A673 (cell line): ENCODE results near the gene HNRNPF. TPM values are rescaled to one million over a fixed set of nuclear protein-coding genes. Genes with fewer than 3 reads are reported as not detected.

Source experiments
- BruUV-seq: library from RNA; stranded (reverse); fragments of 400-500 nt; replicated peaks from 2 replicates; lab custom pipeline; 2021; lab: Mats Ljungman, UMichigan
- CTCF ChIA-PET: fragments of 300-600 bp; sonication (Branson Sonifier 250); formaldehyde crosslinking; loops from one replicate; lab custom pipeline; 2022; ENCODE audit warnings: antibody characterized with exemption; lab: Charles Lee
- POLR2A ChIA-PET: fragments of 300-600 bp; sonication (Branson Sonifier 250); formaldehyde crosslinking; loops from one replicate; lab custom pipeline; 2022; ENCODE audit warnings: antibody characterized with exemption; ENCODE audit not compliant: low non-redundant PET; lab: Charles Lee
- DNase-seq: peaks from one replicate; pipeline ENCODE4 v3.0.0-alpha.2; 2015; ENCODE audit warnings: low spot score
- H3K27ac ChIP-seq: fragments of 200-600 bp; sonication (generic); 2 replicates; pipeline ENCODE4 v1.5.1; 2016; ENCODE audit warnings: mixed run types, low read depth, mild to moderate bottlenecking, mixed read lengths, antibody characterized with exemption, low read length; ENCODE audit not compliant: poor library complexity, severe bottlenecking
- H3K27me3 ChIP-seq: fragments of 200-600 bp; sonication (generic); replicated peaks from 2 replicates; pipeline ENCODE4 v1.6.1; 2017; ENCODE audit warnings: mixed run types, low read depth, mild to moderate bottlenecking, mixed read lengths, antibody characterized with exemption, low read length; ENCODE audit not compliant: insufficient read depth, poor library complexity
- H3K36me3 ChIP-seq: fragments of 200-600 bp; sonication (generic); 2 replicates; pipeline ENCODE4 v1.6.1; 2016; ENCODE audit warnings: mixed run types, mild to moderate bottlenecking, mixed read lengths, antibody characterized with exemption, low read length; ENCODE audit not compliant: insufficient read depth, poor library complexity, severe bottlenecking
- H3K4me1 ChIP-seq: fragments of 200-600 bp; sonication (generic); 2 replicates; pipeline ENCODE4 v1.6.1; 2017; ENCODE audit warnings: mixed run types, mild to moderate bottlenecking, mixed read lengths, antibody characterized with exemption, low read length; ENCODE audit not compliant: insufficient read depth, poor library complexity, severe bottlenecking
- H3K4me3 ChIP-seq: fragments of 200-600 bp; sonication (generic); 2 replicates; pipeline ENCODE4 v1.5.1; 2016; ENCODE audit warnings: low read depth, mixed run types, mild to moderate bottlenecking, mixed read lengths, low read length; ENCODE audit not compliant: poor library complexity, severe bottlenecking
- H3K9me3 ChIP-seq: fragments of 200-600 bp; sonication (generic); 2 replicates; pipeline ENCODE4 v1.6.1; 2016; ENCODE audit warnings: mixed run types, low read depth, mild to moderate bottlenecking, mixed read lengths, antibody characterized with exemption, low read length; ENCODE audit not compliant: poor library complexity, severe bottlenecking
- EZH2 ChIP-seq: fragments of 200-600 bp; sonication (generic); IDR thresholded peaks from 2 replicates; pipeline ENCODE4 v1.6.1; 2017; ENCODE audit warnings: borderline replicate concordance, low read depth, mild to moderate bottlenecking, mixed read lengths, antibody characterized with exemption, low read length; ENCODE audit not compliant: poor library complexity, severe bottlenecking
- intact Hi-C: fragments of 100-400 bp; cut with micrococcal nuclease; formaldehyde crosslinking; loops from one replicate; pipeline ENCODE4 v1.10.0; 2022; ENCODE audit not compliant: unreplicated experiment
- total RNA-seq: library from RNA; stranded (reverse); gene quantifications from 2 replicates; pipeline ENCODE4 v1.2.3, GENCODE V29; 2021
- TF ChIP-seq, protein P1 (sequence below): fragments of 300-800, 200-600 bp; sonication (generic); conservative IDR thresholded peaks from 2 replicates; pipeline ENCODE4 v1.5.1; 2017; ENCODE audit warnings: low read depth, mild to moderate bottlenecking, antibody characterized with exemption, low read length, moderate library complexity, mixed read lengths

Gene HNRNPF
- total RNA-seq, 1 experiment from 2014 or later: 277 TPM

DNA sequence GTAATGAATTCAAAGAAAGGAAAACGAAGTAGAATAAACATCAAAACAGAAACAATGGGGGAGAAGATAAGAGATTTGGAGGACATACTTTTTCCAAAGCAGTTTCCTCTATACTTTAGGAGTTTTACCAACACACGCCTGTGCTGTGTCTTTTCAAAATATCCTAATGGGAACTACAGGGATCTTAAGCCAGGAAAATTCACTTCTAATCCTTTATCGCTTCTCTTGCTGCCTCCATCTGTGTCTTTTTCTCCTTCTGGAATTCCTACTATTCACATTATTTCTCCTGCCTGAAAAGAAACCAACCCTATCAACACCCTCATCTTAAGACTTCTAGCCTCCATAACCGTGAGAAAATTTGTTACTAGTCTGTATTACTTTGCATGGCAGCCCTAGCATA lies 6.8 kb downstream of the HNRNPF start:
- Histone ChIP-seq H3K9me3 (no peaks in the 10 kb centered on the region), H3K4me3 (no peak overlapping the region), H3K27me3 (no peaks in the 10 kb centered on the region), H3K36me3 (peaks cover 9% of the 10 kb centered on the region), H3K4me1 (peaks cover 66% of the 10 kb centered on the region), H3K27ac (peak overlapping the region; percentile 91)
- ChIA-PET POLR2A (no interaction called here), CTCF (no interaction called here)
- intact Hi-C loops: no loop called here
- BruUV-seq: no TSS peak
- no peak for TF ChIP-seq EZH2
- TF ChIP-seq, protein P1, sequence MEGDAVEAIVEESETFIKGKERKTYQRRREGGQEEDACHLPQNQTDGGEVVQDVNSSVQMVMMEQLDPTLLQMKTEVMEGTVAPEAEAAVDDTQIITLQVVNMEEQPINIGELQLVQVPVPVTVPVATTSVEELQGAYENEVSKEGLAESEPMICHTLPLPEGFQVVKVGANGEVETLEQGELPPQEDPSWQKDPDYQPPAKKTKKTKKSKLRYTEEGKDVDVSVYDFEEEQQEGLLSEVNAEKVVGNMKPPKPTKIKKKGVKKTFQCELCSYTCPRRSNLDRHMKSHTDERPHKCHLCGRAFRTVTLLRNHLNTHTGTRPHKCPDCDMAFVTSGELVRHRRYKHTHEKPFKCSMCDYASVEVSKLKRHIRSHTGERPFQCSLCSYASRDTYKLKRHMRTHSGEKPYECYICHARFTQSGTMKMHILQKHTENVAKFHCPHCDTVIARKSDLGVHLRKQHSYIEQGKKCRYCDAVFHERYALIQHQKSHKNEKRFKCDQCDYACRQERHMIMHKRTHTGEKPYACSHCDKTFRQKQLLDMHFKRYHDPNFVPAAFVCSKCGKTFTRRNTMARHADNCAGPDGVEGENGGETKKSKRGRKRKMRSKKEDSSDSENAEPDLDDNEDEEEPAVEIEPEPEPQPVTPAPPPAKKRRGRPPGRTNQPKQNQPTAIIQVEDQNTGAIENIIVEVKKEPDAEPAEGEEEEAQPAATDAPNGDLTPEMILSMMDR: no peak
- DNase-seq: no peak

DNA sequence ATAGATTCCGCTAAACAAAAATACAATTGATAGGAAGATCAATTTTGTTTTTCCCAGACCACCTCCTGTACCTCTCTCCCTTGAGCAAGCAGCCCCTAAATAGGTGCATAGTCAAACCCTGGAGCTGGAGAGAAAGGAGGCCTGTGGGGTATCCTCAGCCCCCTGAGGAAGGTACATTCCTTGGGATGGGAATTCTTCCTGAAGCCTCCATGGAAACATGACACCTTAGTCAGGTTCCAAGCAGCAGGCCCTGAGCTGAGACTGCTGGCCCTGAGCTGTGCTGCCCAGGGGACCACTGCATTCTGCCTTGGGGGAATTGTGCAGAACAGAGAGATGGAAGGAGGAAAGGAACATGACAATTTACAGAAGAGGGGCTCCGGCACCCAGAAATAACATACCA lies 7.4 kb downstream of the HNRNPF start:
- no peaks in the 10 kb centered on the region for H3K27me3 ChIP-seq
- peaks cover 9% of the 10 kb centered on the region for H3K36me3 ChIP-seq
- TF ChIP-seq EZH2: no peak
- TF ChIP-seq, protein P1: no peak
- BruUV-seq: no TSS peak
- intact Hi-C loops: no loop called here
- peak overlapping the region; percentile 91 for H3K27ac ChIP-seq
- no peaks in the 10 kb centered on the region for H3K9me3 ChIP-seq
- DNase-seq: no peak
- ChIA-PET POLR2A (no interaction called here), CTCF (no interaction called here)
- peaks cover 66% of the 10 kb centered on the region for H3K4me1 ChIP-seq
- no peak overlapping the region for H3K4me3 ChIP-seq

DNA sequence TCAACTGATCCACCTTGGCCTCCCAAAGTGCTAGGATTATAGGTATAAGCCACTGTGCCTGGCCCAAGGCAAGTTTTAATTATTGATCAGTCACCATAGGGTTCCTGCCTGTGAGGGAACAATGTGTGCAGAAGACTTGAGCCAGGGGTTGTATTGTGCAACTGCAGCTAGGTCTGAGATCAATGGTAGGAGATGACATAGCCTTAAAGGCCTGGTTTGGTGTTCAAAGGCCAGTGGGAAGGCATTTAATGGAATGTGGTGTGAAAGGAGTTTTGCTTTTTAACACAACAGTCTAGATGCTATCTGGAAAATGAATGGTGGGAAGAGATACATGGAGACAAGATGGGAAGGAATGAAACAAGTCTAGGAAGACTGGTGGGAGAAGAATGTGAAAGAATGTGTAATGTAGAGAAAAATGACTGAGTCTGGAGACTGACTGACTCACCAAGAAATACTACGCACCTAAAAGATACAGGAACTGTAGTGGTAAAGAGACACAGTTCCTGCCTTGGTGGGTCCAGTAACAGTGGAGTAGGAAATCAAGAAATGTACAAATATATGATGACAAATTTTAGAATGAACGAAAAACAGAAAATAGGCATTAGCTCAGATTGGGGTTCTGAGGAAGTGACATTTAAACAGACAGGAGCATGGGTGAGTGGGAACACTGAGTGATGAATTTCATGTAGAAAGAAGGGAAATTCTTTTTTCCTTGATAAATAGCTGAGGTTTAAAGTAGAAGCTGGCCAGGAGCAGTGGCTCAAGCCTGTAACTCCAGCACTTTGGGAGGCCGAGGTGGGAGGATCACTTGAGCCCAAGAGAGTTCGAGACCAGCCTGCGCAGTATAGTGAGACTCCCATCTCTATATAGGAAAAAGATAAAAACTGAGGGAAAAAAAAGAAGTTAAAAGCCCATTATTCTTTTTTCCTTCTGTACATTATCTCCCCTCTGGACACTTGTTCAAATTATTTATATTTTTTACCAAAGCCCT lies 9.4 kb downstream of the HNRNPF start:
- TF ChIP-seq, protein P1: no peak
- no peak for TF ChIP-seq EZH2
- peaks cover 18% of the 10 kb centered on the region for H3K36me3 ChIP-seq
- peaks cover 55% of the 10 kb centered on the region for H3K4me1 ChIP-seq
- intact Hi-C loops: no loop called here
- BruUV-seq: no TSS peak
- no peak for DNase-seq
- ChIA-PET POLR2A (no interaction called here), CTCF (no interaction called here)
- peak overlapping the region; percentile 91 for H3K27ac ChIP-seq
- H3K27me3 ChIP-seq: no peaks in the 10 kb centered on the region
- H3K9me3 ChIP-seq: no peaks in the 10 kb centered on the region
- H3K4me3 ChIP-seq: no peak overlapping the region
